GM19324 (cell line): Measurements from ENCODE around the gene MYDGF.
"Not testable (repeated sequence)": the region's sequence is repeated elsewhere in the genome, so short reads cannot be mapped to it uniquely, and the experiment has no call there.

Experiments
- ATAC-seq: cut with Tn5 transposase; IDR thresholded peaks from one replicate; pipeline ENCODE4 v1.9.1; 2021; ENCODE audit warnings: mild to moderate bottlenecking, moderate library complexity; ENCODE audit not compliant: unreplicated experiment, low FRiP score

MYDGF gene

GRCh38 chr19:4701557-4701956 is 31.4 kb upstream of the MYDGF start:
- no peak for ATAC-seq

GRCh38 chr19:4700693-4700970 is 30.5 kb upstream of the MYDGF start:
- ATAC-seq = no peak

- no peak for ATAC-seq
These were observed 29.9 kb upstream of the MYDGF start for GRCh38 chr19:4699826-4700692.

GRCh38 chr19:4697304-4697703 is 27.2 kb upstream of the MYDGF start:
- ATAC-seq = no peak

- ATAC-seq = no peak
These were observed 25.1 kb upstream of the MYDGF start for GRCh38 chr19:4695224-4695731.

GRCh38 chr19:4694211-4694987 is 24.3 kb upstream of the MYDGF start:
- ATAC-seq = no peak

GRCh38 chr19:4693471-4694121 is 23.5 kb upstream of the MYDGF start:
- ATAC-seq = no peak

GRCh38 chr19:4693078-4693350 is 22.9 kb upstream of the MYDGF start:
- ATAC-seq = no peak

GRCh38 chr19:4692251-4693077 is 22.3 kb upstream of the MYDGF start:
- no peak for ATAC-seq

GRCh38 chr19:4691373-4691772 is 21.2 kb upstream of the MYDGF start:
- ATAC-seq = no peak

GRCh38 chr19:4690361-4690760 is 20.2 kb upstream of the MYDGF start:
- ATAC-seq = no peak

GRCh38 chr19:4689403-4689802 is 19.3 kb upstream of the MYDGF start:
- no peak for ATAC-seq

GRCh38 chr19:4688587-4688986 is 18.4 kb upstream of the MYDGF start:
- ATAC-seq = no peak

- no peak for ATAC-seq
These were observed 17.3 kb upstream of the MYDGF start for GRCh38 chr19:4687396-4687795.

GRCh38 chr19:4686700-4687099 is 16.6 kb upstream of the MYDGF start:
- ATAC-seq = no peak

GRCh38 chr19:4684312-4685095 is 14.4 kb upstream of the MYDGF start:
- no peak for ATAC-seq

- no peak for ATAC-seq
These were observed 12.5 kb upstream of the MYDGF start for GRCh38 chr19:4682417-4683200.

- not testable (repeated sequence) for ATAC-seq
These were observed 9.9 kb upstream of the MYDGF start for GRCh38 chr19:4680021-4680420.
